OCI-LY1 (cell line): Measurements from ENCODE around the gene NPAS1.

Source experiments
- CTCF ChIP-seq: fragments of 200-600 bp; sonication (generic), shearing (Covaris generic); IDR thresholded peaks from 2 replicates; pipeline ENCODE4 v1.5.1; 2017; ENCODE audit warnings: mild to moderate bottlenecking, antibody characterized with exemption, low read length, moderate library complexity, mixed read lengths
- EZH2 ChIP-seq: fragments of 200-600 bp; sonication (generic), shearing (Covaris generic); IDR thresholded peaks from 2 replicates; pipeline ENCODE4 v1.8.0; 2017; ENCODE audit warnings: borderline replicate concordance, mixed run types, mild to moderate bottlenecking, antibody characterized with exemption, low read length, moderate library complexity, mixed read lengths

DNA sequence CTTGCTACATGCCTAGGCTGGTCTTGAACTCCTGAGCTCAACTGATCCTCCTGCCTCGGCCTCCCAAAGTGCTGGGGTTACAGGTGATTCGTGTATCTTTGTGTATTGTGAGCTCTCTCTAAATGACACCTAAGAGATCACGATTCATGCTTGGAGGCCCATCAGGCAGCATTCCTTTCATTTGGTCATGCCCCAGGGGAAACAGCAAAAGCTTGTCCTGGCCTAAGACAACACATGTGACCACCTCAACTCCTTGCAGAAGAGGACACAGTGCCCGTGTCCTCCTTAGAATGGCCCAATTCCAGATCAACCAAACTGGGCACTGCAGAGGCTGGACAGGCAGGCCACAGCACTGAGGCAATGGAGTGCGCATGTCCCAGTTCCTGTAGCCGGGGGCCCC lies 61.5 kb downstream of the NPAS1 start:
- TF ChIP-seq EZH2, result no peak
- TF ChIP-seq CTCF, result no peak
